Measurements from ENCODE around the gene ZBTB40.

Gene ZBTB40

DNA sequence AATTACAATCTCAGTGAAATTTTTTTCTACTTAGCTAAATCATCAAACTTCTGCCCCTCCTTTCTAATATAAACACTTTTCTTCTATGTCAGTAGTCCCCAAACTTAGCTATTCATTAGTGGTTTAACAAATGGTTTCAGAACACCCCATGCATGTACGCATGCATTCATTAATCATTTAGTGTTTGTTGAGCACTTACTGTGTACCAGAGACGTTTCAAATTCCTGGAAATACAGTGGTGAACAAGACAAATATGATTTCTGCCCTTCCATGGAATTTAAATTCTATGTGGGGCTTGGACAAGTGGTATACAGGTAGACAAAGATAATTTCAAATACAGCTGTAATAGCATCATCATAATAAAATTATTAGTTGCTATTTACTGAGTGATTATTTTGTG lies 1.5 kb downstream of the ZBTB40 start:
- Histone ChIP-seq H3K4me2 (ENCODE audit: low read length) (peak overlapping the region; percentile 94), H3K79me2 (no peaks in the 10 kb centered on the region), H3K9me3 (ENCODE audit: control insufficient read depth, low read length) (no peaks in the 10 kb centered on the region), H2AFZ (no peak overlapping the region), H3K9ac (no peak overlapping the region), H3K4me3 (ENCODE audit: low read depth, low read length) (no peak overlapping the region), H3K4me1 (peaks cover 16% of the 10 kb centered on the region), H3K27me3 (ENCODE audit: control insufficient read depth, insufficient read depth, low read length) (no peaks in the 10 kb centered on the region), H3K36me3 (ENCODE audit: control insufficient read depth, insufficient read depth, low read length) (no peaks in the 10 kb centered on the region), H3K27ac (peak overlapping the region; percentile 93)
- TF ChIP-seq, protein P1, sequence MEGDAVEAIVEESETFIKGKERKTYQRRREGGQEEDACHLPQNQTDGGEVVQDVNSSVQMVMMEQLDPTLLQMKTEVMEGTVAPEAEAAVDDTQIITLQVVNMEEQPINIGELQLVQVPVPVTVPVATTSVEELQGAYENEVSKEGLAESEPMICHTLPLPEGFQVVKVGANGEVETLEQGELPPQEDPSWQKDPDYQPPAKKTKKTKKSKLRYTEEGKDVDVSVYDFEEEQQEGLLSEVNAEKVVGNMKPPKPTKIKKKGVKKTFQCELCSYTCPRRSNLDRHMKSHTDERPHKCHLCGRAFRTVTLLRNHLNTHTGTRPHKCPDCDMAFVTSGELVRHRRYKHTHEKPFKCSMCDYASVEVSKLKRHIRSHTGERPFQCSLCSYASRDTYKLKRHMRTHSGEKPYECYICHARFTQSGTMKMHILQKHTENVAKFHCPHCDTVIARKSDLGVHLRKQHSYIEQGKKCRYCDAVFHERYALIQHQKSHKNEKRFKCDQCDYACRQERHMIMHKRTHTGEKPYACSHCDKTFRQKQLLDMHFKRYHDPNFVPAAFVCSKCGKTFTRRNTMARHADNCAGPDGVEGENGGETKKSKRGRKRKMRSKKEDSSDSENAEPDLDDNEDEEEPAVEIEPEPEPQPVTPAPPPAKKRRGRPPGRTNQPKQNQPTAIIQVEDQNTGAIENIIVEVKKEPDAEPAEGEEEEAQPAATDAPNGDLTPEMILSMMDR (IDR thresholded peaks at IDR 0.05): no peak

- peaks cover 16% of the 10 kb centered on the region for H3K4me1 ChIP-seq
- no peak overlapping the region for H3K9ac ChIP-seq
- H3K27me3 ChIP-seq (ENCODE audit: control insufficient read depth, insufficient read depth, low read length): no peaks in the 10 kb centered on the region
- no peak overlapping the region for H2AFZ ChIP-seq
- no peak overlapping the region for H3K4me2 ChIP-seq (ENCODE audit: low read length)
- H3K9me3 ChIP-seq (ENCODE audit: control insufficient read depth, low read length): no peaks in the 10 kb centered on the region
- H3K36me3 ChIP-seq (ENCODE audit: control insufficient read depth, insufficient read depth, low read length): no peaks in the 10 kb centered on the region
- H3K27ac ChIP-seq: no peak overlapping the region
- TF ChIP-seq, protein P1 (IDR thresholded peaks at IDR 0.05): no peak
- H3K4me3 ChIP-seq (ENCODE audit: low read depth, low read length): no peak overlapping the region
- H3K79me2 ChIP-seq: peaks cover 3% of the 10 kb centered on the region
Measured at GRCh38 chr1:22454476-22455056, 2.9 kb downstream of the ZBTB40 start.

DNA sequence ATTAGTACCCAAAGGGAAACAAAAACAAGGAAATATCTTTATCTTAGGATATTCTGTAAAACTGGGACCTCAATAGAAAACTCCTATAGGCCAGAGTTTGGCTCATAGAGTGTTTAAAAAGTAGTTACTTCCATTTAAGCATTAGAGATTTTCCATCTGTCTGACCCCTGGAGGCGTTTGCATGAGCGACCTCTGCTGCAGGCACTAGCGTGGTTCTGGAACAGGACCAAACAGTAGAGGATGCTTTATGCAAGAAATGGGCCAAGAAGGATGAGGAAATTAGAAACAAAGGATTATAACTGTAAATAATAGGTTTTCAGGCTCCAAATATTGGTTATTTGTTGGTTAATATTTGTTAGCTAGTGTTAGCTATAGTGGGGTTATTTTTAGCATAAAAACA lies 5.7 kb downstream of the ZBTB40 start:
- TF ChIP-seq, protein P1 (IDR thresholded peaks at IDR 0.05): peak; percentile 10
- H3K9me3 ChIP-seq (ENCODE audit: control insufficient read depth, low read length): no peaks in the 10 kb centered on the region
- no peak overlapping the region for H3K9ac ChIP-seq
- no peak overlapping the region for H3K4me2 ChIP-seq (ENCODE audit: low read length)
- peak overlapping the region; percentile 74 for H3K27ac ChIP-seq
- peaks cover 16% of the 10 kb centered on the region for H3K79me2 ChIP-seq
- H2AFZ ChIP-seq: no peak overlapping the region
- H3K4me1 ChIP-seq: peaks cover 16% of the 10 kb centered on the region
- no peak overlapping the region for H3K4me3 ChIP-seq (ENCODE audit: low read depth, low read length)
- H3K27me3 ChIP-seq (ENCODE audit: control insufficient read depth, insufficient read depth, low read length): no peaks in the 10 kb centered on the region
- no peaks in the 10 kb centered on the region for H3K36me3 ChIP-seq (ENCODE audit: control insufficient read depth, insufficient read depth, low read length)

- TF ChIP-seq, protein P1 (IDR thresholded peaks at IDR 0.05): no peak
- Histone ChIP-seq H3K9me3 (ENCODE audit: control insufficient read depth, low read length) (no peaks in the 10 kb centered on the region), H3K4me1 (peaks cover 16% of the 10 kb centered on the region), H3K27me3 (ENCODE audit: control insufficient read depth, insufficient read depth, low read length) (no peaks in the 10 kb centered on the region), H3K79me2 (peaks cover 16% of the 10 kb centered on the region), H2AFZ (no peak overlapping the region), H3K9ac (no peak overlapping the region), H3K27ac (no peak overlapping the region), H3K36me3 (ENCODE audit: control insufficient read depth, insufficient read depth, low read length) (no peaks in the 10 kb centered on the region), H3K4me2 (ENCODE audit: low read length) (no peak overlapping the region), H3K4me3 (ENCODE audit: low read depth, low read length) (no peak overlapping the region)
Measured at GRCh38 chr1:22457836-22458235, 6.2 kb downstream of the ZBTB40 start.

DNA sequence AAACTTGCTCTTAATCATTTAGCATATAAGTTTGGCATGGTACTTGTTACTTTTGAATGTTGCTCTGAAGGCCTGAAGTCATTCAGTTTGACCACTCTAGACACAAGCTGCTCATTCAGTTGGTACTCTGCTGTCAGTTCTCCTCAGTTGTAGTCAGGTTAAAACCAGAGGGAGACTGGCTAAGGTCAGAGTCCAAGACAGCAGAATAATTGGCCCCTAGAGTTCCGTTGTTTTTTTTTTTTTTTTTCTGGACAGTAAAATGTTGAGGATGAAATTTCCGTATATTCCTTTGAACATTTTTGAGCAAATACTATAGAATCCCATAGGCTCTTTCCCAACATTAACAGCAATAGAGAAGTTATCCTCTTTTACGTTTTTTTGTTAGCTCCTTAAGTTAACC lies 9.4 kb downstream of the ZBTB40 start:
- Histone ChIP-seq H3K79me2 (peaks cover 18% of the 10 kb centered on the region), H3K36me3 (ENCODE audit: control insufficient read depth, insufficient read depth, low read length) (no peaks in the 10 kb centered on the region), H3K9ac (no peak overlapping the region), H3K27ac (no peak overlapping the region), H2AFZ (no peak overlapping the region), H3K9me3 (ENCODE audit: control insufficient read depth, low read length) (no peaks in the 10 kb centered on the region), H3K27me3 (ENCODE audit: control insufficient read depth, insufficient read depth, low read length) (no peaks in the 10 kb centered on the region), H3K4me2 (ENCODE audit: low read length) (no peak overlapping the region), H3K4me1 (peaks cover 10% of the 10 kb centered on the region), H3K4me3 (ENCODE audit: low read depth, low read length) (no peak overlapping the region)
- TF ChIP-seq, protein P1 (IDR thresholded peaks at IDR 0.05): no peak

All from parathyroid adenoma (tissue), 2 donors.